ENCODE results near the gene PRIM2. TPM values are rescaled to one million over a fixed set of nuclear protein-coding genes. Genes with fewer than 3 reads are reported as not detected.

PRIM2 gene
- total and polyA plus RNA-seq, 2 of the 8 experiments (the other 6 are each of a cell fraction or from before 2014, with no cell fraction given): 20.8 to 46.8 TPM

DNA sequence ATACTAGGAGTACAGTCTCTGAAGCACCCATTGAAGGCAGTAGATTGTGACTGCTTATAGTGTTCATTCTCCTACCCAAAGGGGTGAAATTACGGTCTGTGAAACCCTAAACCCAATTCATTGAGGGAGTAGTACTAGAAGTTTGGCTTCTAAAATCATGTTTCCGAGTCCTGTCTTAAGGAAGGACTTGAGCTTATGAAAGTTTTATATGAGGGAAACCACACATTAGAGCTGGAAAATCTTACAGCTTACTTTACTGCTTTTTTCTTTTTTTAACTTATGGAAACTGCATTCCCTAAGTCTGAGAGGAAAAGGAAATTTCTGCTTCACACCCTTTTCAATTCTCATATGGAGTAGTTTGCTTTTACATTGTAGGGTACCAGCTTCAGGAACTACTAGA, 38.4 kb upstream of the PRIM2 start (continued):
- no peak for TF ChIP-seq TAF1 (IDR thresholded peaks at IDR 0.05; ENCODE audit: low read depth, low read length)

DNA sequence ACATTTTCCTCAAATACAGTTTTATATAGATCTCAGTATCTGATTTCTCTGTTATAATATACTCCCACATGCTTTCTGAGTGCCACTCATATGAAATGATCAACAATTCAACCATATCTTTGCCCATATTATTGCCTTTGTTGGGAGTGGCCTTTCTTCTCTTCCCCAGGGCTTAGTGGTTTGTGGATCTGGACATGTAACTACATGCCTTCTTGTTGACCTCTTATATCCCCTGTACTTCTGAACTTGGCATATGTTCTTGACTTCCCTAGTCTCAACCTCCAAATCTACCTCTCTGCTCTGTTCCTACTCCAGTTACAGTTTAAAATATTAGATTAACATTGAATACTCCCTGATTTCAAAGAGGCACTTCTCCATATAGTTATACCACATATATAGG, 34.3 kb upstream of the PRIM2 start:
- H2BK15ac ChIP-seq (ENCODE audit: low read length): no peak overlapping the region
- H3K36me3 ChIP-seq (ENCODE audit: control insufficient read depth in 2 of 4, insufficient read depth in 4 of 4, low read length in 3 of 4): no peaks in the 10 kb centered on the region
- H3K23ac ChIP-seq (ENCODE audit: insufficient read length): no peak overlapping the region
- no peaks in the 10 kb centered on the region for H3K27me3 ChIP-seq (replicated peaks in 1 of 4; ENCODE audit: control insufficient read depth in 3 of 4, extremely low read depth in 1 of 4, insufficient read depth in 3 of 4, low read length in 3 of 4)
- H3K79me2 ChIP-seq (ENCODE audit: control insufficient read depth in 1 of 2, insufficient read depth in 2 of 2, low read length in 2 of 2): no peaks in the 10 kb centered on the region
- POLR2A ChIA-PET (ENCODE audit: partially characterized antibody): no interaction called here
- no peak overlapping the region for H4K91ac ChIP-seq (replicated peaks; ENCODE audit: insufficient read length, low read length)
- H2BK20ac ChIP-seq (ENCODE audit: low read length): no peak overlapping the region
- H3K9me3 ChIP-seq (ENCODE audit: insufficient read depth in 2 of 2, low read depth in 1 of 2, low read length in 1 of 2): peaks cover 0 to 3% of the 10 kb centered on the region in 2 experiments; a peak in 1 of 4 replicates
- H2BK5ac ChIP-seq (ENCODE audit: low read depth, low read length): no peak overlapping the region
- no peak overlapping the region for H3K4me2 ChIP-seq (ENCODE audit: insufficient read depth in 1 of 2, low read depth in 2 of 2, low read length in 2 of 2)
- no peak overlapping the region for H2BK12ac ChIP-seq (ENCODE audit: low read depth, low read length)
- no peaks in the 10 kb centered on the region for H4K20me1 ChIP-seq (replicated peaks in 1 of 2; ENCODE audit: control insufficient read depth in 1 of 2, insufficient read depth in 2 of 2, low read length in 2 of 2)
- TF ChIP-seq SAP30 (IDR thresholded peaks at IDR 0.05; ENCODE audit: insufficient read depth, insufficient replicate concordance, low read length) (no peak), CREB1 (IDR thresholded peaks at IDR 0.05) (no peak), SIX5 (IDR thresholded peaks at IDR 0.05; ENCODE audit: low read depth, low read length) (no peak), EGR1 (IDR thresholded peaks at IDR 0.05; ENCODE audit: borderline replicate concordance, low read depth, low read length) (no peak), E2F6 (IDR thresholded peaks at IDR 0.05) (no peak)
- 0 out of 2 replicates have a peak overlapping the region, but pooled peaks have one; percentile 52 for H2AFZ ChIP-seq (ENCODE audit: low read length)
- no peak overlapping the region for H4K5ac ChIP-seq (ENCODE audit: insufficient read length, low read depth, low read length)
- no peak overlapping the region for H3K9ac ChIP-seq (replicated peaks in 1 of 4; ENCODE audit: extremely low read depth in 1 of 4, low read depth in 3 of 4, low read length in 3 of 4)
- H3K56ac ChIP-seq (replicated peaks; ENCODE audit: insufficient read length, low read depth, low read length): no peak overlapping the region
- H3K79me1 ChIP-seq (ENCODE audit: low read depth, low read length): no peaks in the 10 kb centered on the region
- no peak overlapping the region for H3K4ac ChIP-seq (replicated peaks; ENCODE audit: insufficient read length, low read depth, low read length)
- H2AK5ac ChIP-seq (ENCODE audit: low read depth, low read length): no peak overlapping the region
- CTCF ChIA-PET (ENCODE audit: partially characterized antibody): no interaction called here
- no peak overlapping the region for H3K14ac ChIP-seq (ENCODE audit: insufficient read length)
- H3K27ac ChIP-seq (ENCODE audit: low read depth, low read length): no peak overlapping the region
- no peak for FAIRE-seq
- DNase-seq (ENCODE audit: low read depth in 1 of 2, low spot score in 2 of 2): no peak
- H3K4me1 ChIP-seq (replicated peaks in 1 of 4; ENCODE audit: control insufficient read depth in 3 of 4, insufficient read depth in 4 of 4, low read length in 3 of 4): peaks cover 0 to 5% (median 1%) of the 10 kb centered on the region in 4 experiments; a peak in 3 of 7 replicates
- H2BK120ac ChIP-seq (replicated peaks; ENCODE audit: low read depth, low read length): no peak overlapping the region
- no peak overlapping the region for H4K8ac ChIP-seq (ENCODE audit: extremely low read depth, insufficient read depth, low read length)
- H3K23me2 ChIP-seq (ENCODE audit: low read depth, low read length): no peaks in the 10 kb centered on the region
- H3K4me3 ChIP-seq (ENCODE audit: extremely low read depth in 1 of 4, insufficient read depth in 2 of 4, low read depth in 3 of 4, low read length in 4 of 4): no peak overlapping the region
- no peak overlapping the region for H3K18ac ChIP-seq (ENCODE audit: extremely low read depth, low read length)

All from H1 (cell line).